GM12878 (cell line): ENCODE results near the gene PRKAG2. TPM values are rescaled to one million over a fixed set of nuclear protein-coding genes. Genes with fewer than 3 reads are reported as not detected.

ENCODE experiments used
- ATAC-seq: fragments of 200-7000 bp; cut with Tn5 transposase; 3 replicates; pipeline ENCODE4 v1.9.1; 2020; ENCODE audit warnings: mild to moderate bottlenecking, moderate library complexity
- BruUV-seq: library from RNA; stranded (reverse); fragments of 400-500 nt; replicated peaks from 2 replicates; lab custom pipeline; 2021; lab: Mats Ljungman, UMichigan
- CTCF ChIA-PET: fragments of 300-600 bp; sonication (Branson Sonifier 250); formaldehyde crosslinking; extraction: SDS; loops from one replicate; lab custom pipeline; 2021; ENCODE audit warnings: inconsistent platforms; lab: Yijun Ruan, JAX
- POLR2A ChIA-PET: fragments of 350-600 bp; formaldehyde crosslinking; extraction: SDS; loops from one replicate; lab custom pipeline; 2021; ENCODE audit warnings: inconsistent platforms; lab: Charles Lee
- RAD21 ChIA-PET: fragments of 300-600 bp; sonication (Branson Sonifier 250); formaldehyde crosslinking; loops from one replicate; lab custom pipeline; 2023; ENCODE audit warnings: antibody characterized with exemption; ENCODE audit not compliant: unreplicated experiment; lab: Charles Lee
- SMC1A ChIA-PET: fragments of 300-600 bp; sonication (Branson Sonifier 250); formaldehyde crosslinking; loops from one replicate; lab custom pipeline; 2023; ENCODE audit not compliant: unreplicated experiment, uncharacterized antibody; lab: Charles Lee
- DNase-seq: peaks from one replicate; pipeline ENCODE4 v3.0.0-alpha.2; 2011; ENCODE audit warnings: low read depth, low spot score
- FAIRE-seq: peaks from 3 replicates; lab custom pipeline; 2011; peaks lifted over from hg19 to GRCh38; lab: Jason Lieb, UNC
- H2AFZ ChIP-seq: 2 replicates; pipeline ENCODE4 v1.6.0; 2011; ENCODE audit warnings: low read depth, low read length, control low read depth; ENCODE audit not compliant: control insufficient read depth
- H3K27ac ChIP-seq: 2 replicates; pipeline ENCODE4 v1.5.1; 2011; ENCODE audit warnings: control low read depth; ENCODE audit not compliant: control insufficient read depth, insufficient read depth
- H3K27me3 ChIP-seq, 2 experiments: replicated peaks in 1 of 2; 2 replicates each; pipeline versions ENCODE4 v1.6.0 to v1.6.1; 2011; ENCODE audit warnings: low read length in 1 of 2; ENCODE audit not compliant: control insufficient read depth in 2 of 2, insufficient read depth in 2 of 2
- H3K36me3 ChIP-seq, 2 experiments: 2 replicates each; pipeline ENCODE4 v1.5.1; 2011; ENCODE audit warnings: low read length in 1 of 2; ENCODE audit not compliant: control insufficient read depth in 2 of 2, insufficient read depth in 2 of 2
- H3K4me1 ChIP-seq: 2 replicates; pipeline ENCODE4 v1.6.1; 2011; ENCODE audit warnings: mild to moderate bottlenecking, low read length, moderate library complexity, mixed read lengths; ENCODE audit not compliant: control insufficient read depth, insufficient read depth
- H3K4me2 ChIP-seq: 2 replicates; pipeline ENCODE4 v1.6.0; 2011; ENCODE audit warnings: control low read depth; ENCODE audit not compliant: control insufficient read depth, insufficient read depth
- H3K4me3 ChIP-seq: fragments of 200-600 bp; sonication (generic); 2 replicates; pipeline ENCODE4 v1.5.1; 2016
- H3K79me2 ChIP-seq: 2 replicates; pipeline ENCODE4 v1.6.0; 2011; ENCODE audit warnings: low read length; ENCODE audit not compliant: control insufficient read depth, insufficient read depth
- H3K9ac ChIP-seq: 2 replicates; pipeline ENCODE4 v1.8.0; 2011; ENCODE audit warnings: low read length, control low read depth, mixed read lengths; ENCODE audit not compliant: control insufficient read depth, insufficient read depth
- H3K9me3 ChIP-seq: replicated peaks from 3 replicates; pipeline ENCODE4 v1.5.1; 2011; ENCODE audit warnings: mild to moderate bottlenecking, low read length; ENCODE audit not compliant: control insufficient read depth, insufficient read depth
- H4K20me1 ChIP-seq: 2 replicates; pipeline ENCODE4 v1.6.0; 2011; ENCODE audit not compliant: control insufficient read depth, insufficient read depth
- CHD1 ChIP-seq: IDR thresholded peaks from 2 replicates; pipeline ENCODE4 v1.6.1; 2012; ENCODE audit warnings: low read depth, low read length, improper control_type of control experiment
- E2F4 ChIP-seq: IDR thresholded peaks from 2 replicates; pipeline ENCODE4 v1.6.1; 2012; ENCODE audit warnings: low read depth, low read length, improper control_type of control experiment
- KDM1A ChIP-seq: fragments of 200-600 bp; sonication (generic); IDR thresholded peaks from 2 replicates; pipeline ENCODE4 v1.6.1; 2016; ENCODE audit warnings: borderline replicate concordance
- PML ChIP-seq: IDR thresholded peaks from 2 replicates; pipeline ENCODE4 v1.6.1; 2012; ENCODE audit warnings: low read length, inconsistent platforms
- RBBP5 ChIP-seq: fragments of 200-600 bp; sonication (generic); conservative IDR thresholded peaks from 2 replicates; pipeline ENCODE4 v1.6.1; 2016
- RUNX3 ChIP-seq: IDR thresholded peaks from 2 replicates; pipeline ENCODE4 v1.6.1; 2012; ENCODE audit warnings: low read length, inconsistent platforms
- WRNIP1 ChIP-seq: IDR thresholded peaks from 2 replicates; pipeline ENCODE4 v1.6.1; 2011; ENCODE audit warnings: low read depth, low read length, improper control_type of control experiment, borderline replicate concordance
- ZNF622 ChIP-seq: fragments of 450-650 bp; IDR thresholded peaks from 2 replicates; pipeline ENCODE4 v1.6.1; 2017; ENCODE audit warnings: mild to moderate bottlenecking, inconsistent platforms
- ZZZ3 ChIP-seq: IDR thresholded peaks from 2 replicates; pipeline ENCODE4 v1.6.1; 2011; ENCODE audit warnings: low read depth; ENCODE audit not compliant: control insufficient read depth, insufficient read length
- WGBS: methylation state at CpG from one replicate; pipeline ENCODE4 v1.1.6; 2016; ENCODE audit warnings: low lambda C conversion rate; ENCODE audit not compliant: insufficient replicate concordance, insufficient coverage; ENCODE audit errors: missing lambda C conversion rate; 5-methylcytosine and 5-hydroxymethylcytosine counted together
- in situ Hi-C: fragments of 300-500 bp; cut with MboI; formaldehyde crosslinking; loops from 9 replicates; pipeline ENCODE4 v1.14.3; 2018; ENCODE audit warnings: mixed read lengths
- intact Hi-C: fragments of 100-400 bp; cut with micrococcal nuclease; formaldehyde crosslinking; loops from one replicate; pipeline ENCODE4 v1.14.2; 2022; ENCODE audit not compliant: unreplicated experiment
- polyA plus RNA-seq, 11 experiments: library from polyadenylated mRNA; depleted of rRNA in 4 of 11; unstranded in 6 of 11; stranded (reverse) in 5 of 11; fragments of >200 nt; fragmentation: Nextera tagmentation in 4 of 11; fragmentation: Illumina TruSeq in 1 of 11; extraction: Ambion mirVana in 4 of 11; extraction: Trizol in 1 of 11; gene quantifications; 1 replicate in 1 of 11; 2 replicates in 10 of 11; pipeline versions ENCODE4 v1.2.1 to v1.2.3, GENCODE V29; 2011 to 2016; ENCODE audit warnings: inconsistent platforms in 2 of 11, missing spikeins in 2 of 11, low read depth in 1 of 11
- total RNA-seq, 4 experiments: library from RNA; depleted of rRNA in 3 of 4; stranded (reverse); fragments of >200 nt in 3 of 4; fragmentation: Illumina TruSeq in 1 of 4; extraction: Trizol in 1 of 4; gene quantifications; 2 replicates each; pipeline versions ENCODE4 v1.2.1 to v1.2.3, GENCODE V29; 2013 to 2021
- TF ChIP-seq, protein P1 (sequence below): IDR thresholded peaks from 2 replicates; pipeline ENCODE4 v1.6.1; 2011; ENCODE audit warnings: low read depth, low read length, improper control_type of control experiment, borderline replicate concordance
- TF ChIP-seq, protein P2 (sequence below): fragments of 450-650 bp; IDR thresholded peaks from 2 replicates; pipeline ENCODE4 v1.6.1; 2017; ENCODE audit warnings: mild to moderate bottlenecking, moderate library complexity

PRKAG2 gene
- total and polyA plus RNA-seq, 10 of the 15 experiments (the other 5 are each of a cell fraction or from before 2014, with no cell fraction given), result 3.4 to 8.9 (median 6.8) TPM

DNA sequence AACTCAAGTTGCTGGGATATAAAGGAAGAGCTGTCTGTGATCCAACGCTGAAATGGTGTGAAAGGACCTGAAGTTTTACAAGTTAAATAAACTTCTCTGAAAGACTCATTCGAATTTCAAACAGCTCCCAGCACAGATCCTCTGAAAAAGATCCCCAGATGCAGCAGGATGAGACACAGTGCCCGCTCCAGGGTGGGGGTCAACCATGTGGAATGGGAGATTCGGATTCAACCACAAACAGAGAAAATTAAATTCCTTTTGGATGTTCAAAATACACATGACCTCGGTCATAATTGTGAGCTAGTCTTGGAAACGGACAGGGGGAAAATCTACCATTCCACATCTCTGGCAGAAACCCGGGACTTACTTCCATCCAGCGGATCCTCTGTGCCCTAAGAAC is 119.6 kb downstream of the PRKAG2 start:
- ChIA-PET CTCF (interaction anchor here (0.6 to 2.8 kb wide), 7 partner anchors 10 to 443 kb away, joined by 3 to 9 read pairs (median 3); no protein-coding TSS in a partner anchor), POLR2A (no interaction called here), RAD21 (interaction anchor here (1.0 to 1.8 kb wide), 2 partner anchors 11 to 125 kb away, joined by 4 to 7 read pairs; no protein-coding TSS in a partner anchor), SMC1A (interaction anchor here (1.0 to 2.2 kb wide), 2 partner anchors 11 to 405 kb away, joined by 4 to 5 read pairs; no protein-coding TSS in a partner anchor)
- intact Hi-C loops (loop anchor here (5.0 kb wide), 2 partner anchors 125 to 440 kb away; no protein-coding TSS in a partner anchor), in situ Hi-C loops (no loop called here)
- no peak overlapping the region for H3K27ac ChIP-seq
- ATAC-seq, result no peak
- H3K4me3 ChIP-seq, result no peak overlapping the region
- no peak overlapping the region for H2AFZ ChIP-seq
- H3K79me2 ChIP-seq, result no peaks in the 10 kb centered on the region
- no peak for FAIRE-seq
- no peak overlapping the region for H3K9ac ChIP-seq
- no peaks in the 10 kb centered on the region for H3K27me3 ChIP-seq
- DNase-seq, result no peak
- TF ChIP-seq RBBP5, result no peak
- TF ChIP-seq KDM1A, result no peak
- no peak for TF ChIP-seq CHD1
- no peak for TF ChIP-seq ZZZ3
- TF ChIP-seq, protein P1, sequence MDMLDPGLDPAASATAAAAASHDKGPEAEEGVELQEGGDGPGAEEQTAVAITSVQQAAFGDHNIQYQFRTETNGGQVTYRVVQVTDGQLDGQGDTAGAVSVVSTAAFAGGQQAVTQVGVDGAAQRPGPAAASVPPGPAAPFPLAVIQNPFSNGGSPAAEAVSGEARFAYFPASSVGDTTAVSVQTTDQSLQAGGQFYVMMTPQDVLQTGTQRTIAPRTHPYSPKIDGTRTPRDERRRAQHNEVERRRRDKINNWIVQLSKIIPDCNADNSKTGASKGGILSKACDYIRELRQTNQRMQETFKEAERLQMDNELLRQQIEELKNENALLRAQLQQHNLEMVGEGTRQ, result no peak
- TF ChIP-seq PML, result no peak
- TF ChIP-seq E2F4, result no peak
- TF ChIP-seq RUNX3, result no peak
- TF ChIP-seq, protein P2, sequence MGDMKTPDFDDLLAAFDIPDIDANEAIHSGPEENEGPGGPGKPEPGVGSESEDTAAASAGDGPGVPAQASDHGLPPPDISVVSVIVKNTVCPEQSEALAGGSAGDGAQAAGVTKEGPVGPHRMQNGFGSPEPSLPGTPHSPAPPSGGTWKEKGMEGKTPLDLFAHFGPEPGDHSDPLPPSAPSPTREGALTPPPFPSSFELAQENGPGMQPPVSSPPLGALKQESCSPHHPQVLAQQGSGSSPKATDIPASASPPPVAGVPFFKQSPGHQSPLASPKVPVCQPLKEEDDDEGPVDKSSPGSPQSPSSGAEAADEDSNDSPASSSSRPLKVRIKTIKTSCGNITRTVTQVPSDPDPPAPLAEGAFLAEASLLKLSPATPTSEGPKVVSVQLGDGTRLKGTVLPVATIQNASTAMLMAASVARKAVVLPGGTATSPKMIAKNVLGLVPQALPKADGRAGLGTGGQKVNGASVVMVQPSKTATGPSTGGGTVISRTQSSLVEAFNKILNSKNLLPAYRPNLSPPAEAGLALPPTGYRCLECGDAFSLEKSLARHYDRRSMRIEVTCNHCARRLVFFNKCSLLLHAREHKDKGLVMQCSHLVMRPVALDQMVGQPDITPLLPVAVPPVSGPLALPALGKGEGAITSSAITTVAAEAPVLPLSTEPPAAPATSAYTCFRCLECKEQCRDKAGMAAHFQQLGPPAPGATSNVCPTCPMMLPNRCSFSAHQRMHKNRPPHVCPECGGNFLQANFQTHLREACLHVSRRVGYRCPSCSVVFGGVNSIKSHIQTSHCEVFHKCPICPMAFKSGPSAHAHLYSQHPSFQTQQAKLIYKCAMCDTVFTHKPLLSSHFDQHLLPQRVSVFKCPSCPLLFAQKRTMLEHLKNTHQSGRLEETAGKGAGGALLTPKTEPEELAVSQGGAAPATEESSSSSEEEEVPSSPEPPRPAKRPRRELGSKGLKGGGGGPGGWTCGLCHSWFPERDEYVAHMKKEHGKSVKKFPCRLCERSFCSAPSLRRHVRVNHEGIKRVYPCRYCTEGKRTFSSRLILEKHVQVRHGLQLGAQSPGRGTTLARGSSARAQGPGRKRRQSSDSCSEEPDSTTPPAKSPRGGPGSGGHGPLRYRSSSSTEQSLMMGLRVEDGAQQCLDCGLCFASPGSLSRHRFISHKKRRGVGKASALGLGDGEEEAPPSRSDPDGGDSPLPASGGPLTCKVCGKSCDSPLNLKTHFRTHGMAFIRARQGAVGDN, result no peak
- TF ChIP-seq ZNF622, result no peak
- no peak for TF ChIP-seq WRNIP1
- no peaks in the 10 kb centered on the region for H3K36me3 ChIP-seq
- 82% methylated on average over 8 of the region's 8 CpGs for WGBS
- BruUV-seq, result no TSS peak
- no peaks in the 10 kb centered on the region for H4K20me1 ChIP-seq
- no peak overlapping the region for H3K4me2 ChIP-seq
- H3K9me3 ChIP-seq, result no peaks in the 10 kb centered on the region
- no peaks in the 10 kb centered on the region for H3K4me1 ChIP-seq
